Measurements from ENCODE around the gene CFAP54.
A peak's percentile ranks its signal among the peaks of the same experiment; 100 is the strongest.

Gene CFAP54

DNA sequence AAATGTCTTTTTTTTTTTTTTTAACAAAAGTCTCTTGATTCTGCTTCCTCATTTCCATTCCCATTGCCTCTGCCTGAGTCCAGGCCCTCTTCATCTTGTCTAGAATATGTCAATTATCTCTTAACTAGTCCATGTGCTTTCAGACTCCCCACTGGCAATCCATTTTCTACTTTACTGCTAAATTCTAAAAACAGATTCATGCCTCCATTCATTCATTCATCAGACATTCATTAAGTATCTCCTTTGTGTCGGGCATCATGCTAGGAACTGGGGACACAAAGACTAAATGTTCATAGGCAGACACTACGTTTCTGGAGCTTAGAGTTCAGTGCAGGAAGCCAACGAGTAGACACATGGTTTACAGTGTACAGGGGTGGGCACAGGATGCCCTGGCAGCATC, 408.0 kb downstream of the CFAP54 start:
- DNase-seq: no peak

DNA sequence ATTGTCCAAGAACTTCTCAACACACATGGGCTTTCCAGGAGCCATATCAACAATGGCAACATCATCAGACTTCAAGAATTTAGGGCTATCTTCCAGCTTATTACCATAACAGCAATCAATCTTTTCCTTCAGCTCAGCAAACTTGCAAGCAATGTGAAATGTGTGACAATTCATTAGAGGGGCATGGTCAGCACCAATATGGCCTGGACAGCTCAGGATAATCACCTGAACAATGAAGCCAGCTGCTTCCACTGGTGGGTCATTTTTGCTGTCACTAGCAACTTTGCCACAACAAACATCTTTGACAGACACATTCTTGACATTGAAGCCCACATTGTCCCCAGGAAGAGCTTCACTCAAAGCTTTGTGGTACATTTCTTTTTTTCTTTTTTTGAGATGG, 411.8 kb downstream of the CFAP54 start:
- DNase-seq: no peak

DNA sequence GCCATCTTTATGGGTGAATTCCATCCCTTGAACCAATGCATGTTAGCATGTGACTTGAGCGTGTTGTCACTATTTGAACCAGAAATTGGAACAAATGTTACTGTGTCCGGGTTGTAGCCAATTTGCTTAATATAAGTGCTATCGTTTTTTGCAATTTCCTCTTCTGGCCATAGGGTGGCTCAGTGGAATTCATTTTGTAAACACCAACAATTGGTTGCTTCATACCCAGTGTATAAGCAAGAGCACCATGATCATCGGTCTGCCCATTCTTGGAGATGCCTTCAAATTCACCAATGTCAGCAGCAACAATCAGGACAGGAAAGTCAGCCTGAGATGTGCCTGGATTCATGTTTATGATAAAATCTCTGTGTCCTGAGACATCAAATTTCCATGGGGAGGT, 412.7 kb downstream of the CFAP54 start:
- no peak for DNase-seq

GRCh38 chr12:96906498-96906848, 417.1 kb downstream of the CFAP54 start:
- no peak for DNase-seq

- peak; percentile 14 for DNase-seq
Observed at GRCh38 chr12:96906849-96907670, 417.7 kb downstream of the CFAP54 start, which contains the start of gene NEDD1. Gene NEDD1, plus strand, starts transcription at chr12:96907257. Its CDS starts 2,503 bp downstream, at chr12:96909760.

DNA sequence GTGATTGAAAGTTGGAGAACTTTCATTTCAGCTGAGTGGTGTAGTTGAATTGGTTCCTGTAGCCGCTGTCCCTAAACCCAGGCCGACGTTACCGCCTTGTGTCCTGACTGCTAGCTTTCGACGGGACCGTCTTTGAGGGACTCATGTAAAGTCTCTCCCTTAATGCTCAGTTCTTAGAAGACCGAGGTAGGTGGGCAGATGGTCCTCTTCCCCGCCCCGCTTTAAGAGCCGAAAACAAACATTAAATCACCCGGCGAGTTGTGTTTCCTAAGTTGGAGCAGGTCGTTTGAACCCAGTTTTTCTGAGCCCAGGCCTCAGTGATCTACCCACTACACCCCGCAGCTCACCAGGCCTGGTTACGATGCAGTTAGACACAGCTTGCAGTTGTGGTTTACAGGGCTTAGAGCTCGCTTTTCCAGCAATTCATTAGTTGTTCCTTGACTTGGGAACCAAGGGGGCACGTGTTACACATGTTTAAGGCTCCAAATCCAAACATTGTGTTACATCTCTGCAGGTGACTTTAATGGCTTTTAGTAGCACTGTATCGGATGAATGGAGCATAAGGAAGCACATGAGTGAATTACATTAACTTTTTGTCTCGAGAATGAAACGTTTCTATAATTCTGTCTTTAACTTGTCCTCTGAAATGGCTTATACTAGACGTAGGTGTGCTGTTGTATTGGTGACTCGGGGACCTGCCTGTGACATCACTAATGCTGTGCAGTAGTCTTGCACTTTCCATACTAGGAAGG, 418.5 kb downstream of the CFAP54 start:
- no peak for DNase-seq

DNA sequence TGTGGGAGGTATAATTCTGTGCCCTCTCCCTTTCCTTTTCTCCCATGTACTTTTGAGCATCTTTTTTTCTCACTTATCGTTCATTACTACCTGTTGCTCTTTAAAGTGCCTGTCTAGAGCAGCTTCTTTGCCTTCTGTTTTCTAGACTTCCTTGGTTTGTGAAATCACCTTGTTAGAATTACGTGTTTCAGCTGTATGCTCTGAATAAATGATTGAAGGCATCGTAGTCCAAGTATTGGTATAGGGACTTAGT, 419.0 kb downstream of the CFAP54 start:
- DNase-seq: no peak

DNA sequence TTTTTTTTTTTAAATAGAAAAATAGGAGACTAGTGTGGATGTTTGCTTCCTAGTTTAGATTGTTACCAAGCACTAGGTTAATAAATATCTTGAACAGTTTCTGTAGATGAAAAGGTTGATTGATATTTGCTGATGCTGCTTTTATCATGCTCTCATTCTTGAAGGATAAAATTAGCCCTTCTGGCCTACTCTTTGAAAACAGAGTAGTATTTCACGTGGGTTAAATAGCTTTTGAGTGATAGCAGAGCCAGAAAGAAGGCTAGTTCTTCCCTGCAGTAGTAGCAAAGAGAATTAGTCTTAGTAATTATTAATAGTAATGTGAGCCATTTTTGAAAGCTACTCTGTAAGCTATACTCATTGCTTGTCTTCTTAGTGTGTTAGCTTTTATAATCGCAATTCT, 422.9 kb downstream of the CFAP54 start:
- no peak for DNase-seq

DNA sequence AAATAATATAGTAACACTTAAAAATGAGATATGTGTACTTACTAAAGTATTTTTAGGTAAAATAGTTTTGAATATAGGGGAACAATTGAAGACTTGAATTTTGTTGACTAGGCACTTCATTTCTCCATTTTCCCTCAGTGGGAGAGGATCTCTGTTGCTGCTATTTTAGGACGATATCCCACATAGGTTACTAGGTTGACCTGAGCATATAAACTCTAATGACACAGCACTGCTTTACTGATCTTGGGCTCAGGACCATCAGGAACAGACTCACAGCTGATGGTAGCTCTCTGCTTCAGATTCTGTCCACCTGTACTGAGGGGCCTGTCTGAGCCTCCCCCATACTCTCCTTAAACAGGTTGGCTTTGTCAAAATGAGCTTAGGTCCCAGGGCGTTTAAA, 423.6 kb downstream of the CFAP54 start:
- DNase-seq: no peak

GRCh38 chr12:96919510-96920210, 430.3 kb downstream of the CFAP54 start:
- DNase-seq: no peak

Data from NCI-H510A (cell line).